IMR-90 (cell line): Measurements from ENCODE around the gene STAMBPL1. TPM values are rescaled to one million over a fixed set of nuclear protein-coding genes. Genes with fewer than 3 reads are reported as not detected.

Experiments
- ATAC-seq: fragments of 200-7000 bp; cut with Tn5 transposase; 2 replicates; pipeline ENCODE4 v1.9.1; 2020; ENCODE audit warnings: low read depth, mild to moderate bottlenecking, moderate library complexity
- BruUV-seq: library from RNA; stranded (reverse); fragments of 400-500 nt; replicated peaks from 2 replicates; lab custom pipeline; 2021; lab: Mats Ljungman, UMichigan
- CTCF ChIA-PET: fragments of 300-600 bp; formaldehyde crosslinking; extraction: SDS; loops from one replicate; lab custom pipeline; 2021; ENCODE audit warnings: antibody characterized with exemption; lab: Yijun Ruan, JAX
- POLR2A ChIA-PET: fragments of 300-600 bp; sonication (Branson Sonifier 250); formaldehyde crosslinking; loops from one replicate; lab custom pipeline; 2022; ENCODE audit warnings: antibody characterized with exemption; ENCODE audit not compliant: unreplicated experiment; lab: Charles Lee
- DNase-seq: peaks from one replicate; pipeline ENCODE4 v3.0.0; 2013
- H2AFZ ChIP-seq: replicated peaks from 2 replicates; pipeline ENCODE3; 2013; ENCODE audit warnings: low read length, mild to moderate bottlenecking; ENCODE audit not compliant: poor library complexity
- H2AK5ac ChIP-seq: 2 replicates; pipeline ENCODE4 v1.6.1; 2013; ENCODE audit warnings: low read depth, low read length, inconsistent platforms
- H2AK9ac ChIP-seq: replicated peaks from 2 replicates; pipeline ENCODE3; 2013; ENCODE audit warnings: mild to moderate bottlenecking, low read depth, low read length, moderate library complexity; ENCODE audit not compliant: poor library complexity
- H2BK120ac ChIP-seq: 2 replicates; pipeline ENCODE4 v1.6.1; 2013; ENCODE audit warnings: low read depth, low read length, inconsistent platforms
- H2BK15ac ChIP-seq: 3 replicates; pipeline ENCODE4 v1.6.1; 2013; ENCODE audit warnings: low read depth, low read length, inconsistent platforms
- H2BK20ac ChIP-seq: 2 replicates; pipeline ENCODE4 v1.6.1; 2013; ENCODE audit warnings: low read depth, mild to moderate bottlenecking, inconsistent platforms, low read length, moderate library complexity
- H2BK5ac ChIP-seq: 2 replicates; pipeline ENCODE4 v1.6.1; 2013; ENCODE audit warnings: mild to moderate bottlenecking, low read depth, low read length, inconsistent platforms; ENCODE audit not compliant: poor library complexity, severe bottlenecking
- H3K14ac ChIP-seq: replicated peaks from 2 replicates; pipeline ENCODE4 v1.6.1; 2013; ENCODE audit warnings: low read depth, low read length, inconsistent platforms
- H3K18ac ChIP-seq: 2 replicates; pipeline ENCODE4 v1.6.1; 2013; ENCODE audit warnings: low read depth, low read length, control low read depth
- H3K23ac ChIP-seq: 2 replicates; pipeline ENCODE4 v1.6.1; 2013; ENCODE audit warnings: low read depth, low read length, inconsistent platforms
- H3K27ac ChIP-seq: 2 replicates; pipeline ENCODE4 v1.5.1; 2013; ENCODE audit warnings: mild to moderate bottlenecking, control low read depth, low read length; ENCODE audit not compliant: insufficient read depth
- H3K27me3 ChIP-seq: 2 replicates; pipeline ENCODE4 v1.6.1; 2013; ENCODE audit warnings: low read length; ENCODE audit not compliant: control insufficient read depth, insufficient read depth
- H3K36me3 ChIP-seq: 2 replicates; pipeline ENCODE4 v1.6.1; 2013; ENCODE audit warnings: low read length, mixed read lengths; ENCODE audit not compliant: control insufficient read depth, insufficient read depth
- H3K4ac ChIP-seq: 2 replicates; pipeline ENCODE4 v1.6.1; 2013; ENCODE audit warnings: low read depth, low read length, inconsistent platforms
- H3K4me1 ChIP-seq: 2 replicates; pipeline ENCODE4 v1.6.1; 2013; ENCODE audit warnings: low read length, mixed read lengths; ENCODE audit not compliant: control insufficient read depth, insufficient read depth
- H3K4me2 ChIP-seq: 2 replicates; pipeline ENCODE4 v1.6.1; 2013; ENCODE audit warnings: low read depth, mild to moderate bottlenecking, control low read depth, low read length, moderate library complexity
- H3K4me3 ChIP-seq: 2 replicates; pipeline ENCODE4 v1.5.1; 2013; ENCODE audit warnings: low read depth, mild to moderate bottlenecking, control low read depth, low read length, moderate library complexity; ENCODE audit not compliant: insufficient read depth
- H3K56ac ChIP-seq: 2 replicates; pipeline ENCODE4 v1.6.1; 2013; ENCODE audit warnings: low read length, inconsistent platforms; ENCODE audit not compliant: insufficient read depth; ENCODE audit errors: extremely low read depth
- H3K79me1 ChIP-seq, 2 experiments: 2 replicates each; pipeline ENCODE4 v1.6.1; 2013; ENCODE audit warnings: low read length in 2 of 2, inconsistent platforms in 1 of 2, low read depth in 1 of 2
- H3K9ac ChIP-seq: 2 replicates; pipeline ENCODE4 v1.6.1; 2013; ENCODE audit warnings: low read depth, low read length, control low read depth
- H3K9me1 ChIP-seq: 2 replicates; pipeline ENCODE4 v1.6.1; 2013; ENCODE audit warnings: low read length, inconsistent platforms; ENCODE audit not compliant: insufficient read depth
- H3K9me3 ChIP-seq: 2 replicates; pipeline ENCODE4 v1.6.1; 2013; ENCODE audit warnings: low read length; ENCODE audit not compliant: control insufficient read depth, insufficient read depth
- H4K20me1 ChIP-seq: 2 replicates; pipeline ENCODE4 v1.6.1; 2013; ENCODE audit warnings: low read length, inconsistent platforms; ENCODE audit not compliant: insufficient read depth
- H4K5ac ChIP-seq: 2 replicates; pipeline ENCODE4 v1.6.1; 2013; ENCODE audit warnings: mild to moderate bottlenecking, low read depth, low read length, control low read depth
- H4K8ac ChIP-seq, 2 experiments: 2 replicates each; pipeline ENCODE4 v1.6.1; 2013; ENCODE audit warnings: low read depth in 2 of 2, low read length in 2 of 2, control low read depth in 1 of 2, inconsistent platforms in 1 of 2
- H4K91ac ChIP-seq: 2 replicates; pipeline ENCODE4 v1.6.1; 2013; ENCODE audit warnings: low read depth, low read length, inconsistent platforms; ENCODE audit not compliant: insufficient read depth
- BHLHE40 ChIP-seq: fragments of 150-350 bp; IDR thresholded peaks from 2 replicates; pipeline ENCODE4 v1.6.1; 2016; ENCODE audit warnings: mild to moderate bottlenecking, low read depth, low read length
- CEBPB ChIP-seq: IDR thresholded peaks from 2 replicates; pipeline ENCODE4 v1.6.1; 2012; ENCODE audit warnings: low read depth, low read length, improper control_type of control experiment
- CHD1 ChIP-seq: IDR thresholded peaks from 2 replicates; pipeline ENCODE4 v1.6.1; 2012; ENCODE audit warnings: low read depth, low read length, improper control_type of control experiment
- CTCF ChIP-seq: conservative IDR thresholded peaks from 2 replicates; pipeline ENCODE4 v1.5.1; 2012; ENCODE audit warnings: mild to moderate bottlenecking, low read depth, low read length, improper control_type of control experiment
- ELK1 ChIP-seq: fragments of 150-350 bp; IDR thresholded peaks from 2 replicates; pipeline ENCODE4 v1.6.1; 2016; ENCODE audit warnings: low read depth, mild to moderate bottlenecking, low read length, moderate library complexity, borderline replicate concordance
- FOS ChIP-seq: fragments of 150-350 bp; IDR thresholded peaks from 2 replicates; pipeline ENCODE4 v1.6.1; 2016; ENCODE audit warnings: low read depth, low read length
- MAFK ChIP-seq: IDR thresholded peaks from 2 replicates; pipeline ENCODE4 v1.6.1; 2012; ENCODE audit warnings: low read depth, low read length, improper control_type of control experiment
- MAZ ChIP-seq: IDR thresholded peaks from 2 replicates; pipeline ENCODE4 v1.6.1; 2012; ENCODE audit warnings: low read depth, mild to moderate bottlenecking, low read length, improper control_type of control experiment, moderate library complexity, borderline replicate concordance
- NFE2L2 ChIP-seq: fragments of 150-350 bp; IDR thresholded peaks from 2 replicates; pipeline ENCODE4 v1.6.1; 2016; ENCODE audit warnings: low read depth, mild to moderate bottlenecking, low read length
- POLR2A ChIP-seq: IDR thresholded peaks from 2 replicates; pipeline ENCODE4 v1.6.1; 2012; ENCODE audit warnings: mild to moderate bottlenecking, low read depth, low read length
- RAD21 ChIP-seq: IDR thresholded peaks from 2 replicates; pipeline ENCODE4 v1.6.1; 2012; ENCODE audit warnings: low read length, improper control_type of control experiment
- RCOR1 ChIP-seq: IDR thresholded peaks from 2 replicates; pipeline ENCODE4 v1.6.1; 2012; ENCODE audit warnings: mild to moderate bottlenecking, low read length, improper control_type of control experiment; ENCODE audit not compliant: insufficient replicate concordance
- RFX5 ChIP-seq: IDR thresholded peaks from 2 replicates; pipeline ENCODE4 v1.8.0; 2012; ENCODE audit warnings: low read depth, mild to moderate bottlenecking, low read length, moderate library complexity
- SMC3 ChIP-seq: fragments of 150-350 bp; IDR thresholded peaks from 2 replicates; pipeline ENCODE4 v1.6.1; 2016; ENCODE audit warnings: low read depth, mild to moderate bottlenecking, antibody characterized with exemption, low read length, moderate library complexity
- USF2 ChIP-seq: fragments of 150-350 bp; IDR thresholded peaks from 2 replicates; pipeline ENCODE4 v1.6.1; 2017; ENCODE audit warnings: mild to moderate bottlenecking, antibody characterized with exemption, low read length, low read depth
- WGBS, 2 experiments: methylation state at CpG; one replicate each; pipeline versions ENCODE4 v1.1.5 to v1.1.7; 2013; ENCODE audit warnings: missing lambda C conversion rate in 2 of 2; ENCODE audit not compliant: insufficient read length in 1 of 2; ENCODE audit errors: extremely low coverage in 2 of 2; 5-methylcytosine and 5-hydroxymethylcytosine counted together
- dilution Hi-C: fragments of 300-500 bp; cut with HindIII; formaldehyde crosslinking; loops from one replicate; pipeline ENCODE4 v1.14.3; 2018; ENCODE audit warnings: low sequenced_read_pairs; ENCODE audit not compliant: unreplicated experiment
- in situ Hi-C: fragments of 300-500 bp; cut with MboI; formaldehyde crosslinking; loops from 3 replicates; pipeline ENCODE4 v1.14.3; 2019; ENCODE audit warnings: low sequenced_read_pairs, inconsistent platforms, mixed read lengths
- intact Hi-C: fragments of 100-400 bp; cut with micrococcal nuclease; formaldehyde crosslinking; loops from 2 replicates; pipeline ENCODE4 v1.10.0; 2022
- polyA plus RNA-seq, 3 experiments: library from polyadenylated mRNA; depleted of rRNA; stranded (reverse); fragments of >200 nt; gene quantifications; 2 replicates each; pipeline ENCODE4 v1.2.3, GENCODE V29; 2012; ENCODE audit warnings: low replicate concordance in 1 of 3
- total RNA-seq: library from RNA; depleted of rRNA; stranded (reverse); fragments of >200 nt; gene quantifications from 2 replicates; pipeline ENCODE4 v1.2.3, GENCODE V29; 2012

The STAMBPL1 gene
- total and polyA plus RNA-seq, 2 of the 4 experiments (the other 2 are of a cell fraction) = 26.8 to 28.1 TPM

GRCh38 chr10:88928254-88928653, 48.2 kb downstream of the STAMBPL1 start:
- no TSS peak for BruUV-seq

More at GRCh38 chr10:88928254-88928653, 48.2 kb downstream of the STAMBPL1 start:
- POLR2A ChIA-PET = no interaction called here
- H2AK5ac ChIP-seq = no peak overlapping the region
- no peak for ATAC-seq
- no peak overlapping the region for H3K4me3 ChIP-seq
- no peak overlapping the region; the same call in 1 of the 2 replicates for H3K4ac ChIP-seq
- H3K36me3 ChIP-seq = peaks cover 15% of the 10 kb centered on the region
- no peak overlapping the region; the same call in 1 of the 2 replicates for H3K23ac ChIP-seq
- H3K27ac ChIP-seq = no peak overlapping the region; the same call in 1 of the 2 replicates
- no CpG with 5 or more reads among the region's 2 CpGs for WGBS, 2 experiments
- H2AK9ac ChIP-seq = no peak overlapping the region
- H3K4me2 ChIP-seq = no peak overlapping the region
- H4K5ac ChIP-seq = no peak overlapping the region
- H3K18ac ChIP-seq = peak overlapping the region; percentile 50
- H4K91ac ChIP-seq = no peak overlapping the region
- peak overlapping the region; percentile 71; the same call in 1 of the 2 replicates for H2BK120ac ChIP-seq
- H2AFZ ChIP-seq = no peak overlapping the region
- no peak for DNase-seq
- H4K8ac ChIP-seq = peak overlapping the region in 1 of 2 experiments; percentile 69; a peak in 1 of 4 replicates
- TF ChIP-seq BHLHE40 = no peak
- TF ChIP-seq RFX5 = no peak
- TF ChIP-seq SMC3 = no peak
- TF ChIP-seq CEBPB = no peak
- no peak for TF ChIP-seq USF2
- TF ChIP-seq NFE2L2 = no peak
- no peak for TF ChIP-seq MAFK
- TF ChIP-seq CHD1 = no peak
- TF ChIP-seq RCOR1 = no peak
- no peak for TF ChIP-seq RAD21
- TF ChIP-seq ELK1 = no peak
- no peak for TF ChIP-seq MAZ
- no peak for TF ChIP-seq POLR2A
- no peak for TF ChIP-seq FOS
- TF ChIP-seq CTCF = no peak
- intact Hi-C loops (no loop called here), dilution Hi-C loops (no loop called here), in situ Hi-C loops (no loop called here)
- H3K14ac ChIP-seq = 0 out of 2 replicates have a peak overlapping the region, but pooled peaks have one; percentile 4
- no peak overlapping the region for H3K9ac ChIP-seq
- no peak overlapping the region; the same call in 2 of the 3 replicates for H2BK15ac ChIP-seq
- H3K79me1 ChIP-seq = peaks cover 10 to 43% of the 10 kb centered on the region in 2 experiments; a peak in 3 of 4 replicates
- peak overlapping the region; percentile 33 for H2BK5ac ChIP-seq
- H3K56ac ChIP-seq = no peak overlapping the region
- CTCF ChIA-PET = interaction anchor here (0.6 to 0.7 kb wide), 2 partner anchors 26 to 118 kb away, joined by 3 to 6 read pairs; no protein-coding TSS in a partner anchor
- peak overlapping the region; percentile 69; the same call in 1 of the 2 replicates for H2BK20ac ChIP-seq
- H4K20me1 ChIP-seq = peaks cover 4% of the 10 kb centered on the region; the same call in 1 of the 2 replicates
- H3K9me1 ChIP-seq = peaks cover 11% of the 10 kb centered on the region
- H3K4me1 ChIP-seq = peaks cover 19% of the 10 kb centered on the region
- no peaks in the 10 kb centered on the region for H3K27me3 ChIP-seq
- no peaks in the 10 kb centered on the region for H3K9me3 ChIP-seq
